Neural progenitor cell (in vitro differentiated cells): ENCODE data around the gene PIGM. TPM values are rescaled to one million over a fixed set of nuclear protein-coding genes. Genes with fewer than 3 reads are reported as not detected.

ENCODE experiments used
- DNase-seq: peaks from one replicate; pipeline ENCODE4 v3.0.0-alpha.2; 2016; ENCODE audit warnings: low spot score
- H2AFZ ChIP-seq: fragments of 200-600 bp; sonication (generic); replicated peaks from 2 replicates; pipeline ENCODE4 v1.6.1; 2016; ENCODE audit warnings: antibody characterized with exemption
- H3F3A ChIP-seq: fragments of 200-600 bp; sonication (generic); 2 replicates; pipeline ENCODE4 v1.6.1; 2016; ENCODE audit warnings: antibody characterized with exemption, low read depth
- H3K27ac ChIP-seq: fragments of 200-600 bp; sonication (generic); 2 replicates; pipeline ENCODE4 v1.5.1; 2016; ENCODE audit warnings: mild to moderate bottlenecking
- H3K27me3 ChIP-seq: fragments of 200-600 bp; sonication (generic); 2 replicates; pipeline ENCODE4 v1.6.1; 2016; ENCODE audit warnings: mild to moderate bottlenecking, moderate library complexity
- H3K36me3 ChIP-seq: fragments of 200-600 bp; sonication (generic); 2 replicates; pipeline ENCODE4 v1.5.1; 2016
- H3K4me1 ChIP-seq: fragments of 200-600 bp; sonication (generic); 2 replicates; pipeline ENCODE4 v1.6.1; 2016; ENCODE audit warnings: mixed run types
- H3K4me2 ChIP-seq: fragments of 200-600 bp; sonication (generic); 2 replicates; pipeline ENCODE4 v1.6.1; 2016
- H3K4me3 ChIP-seq: fragments of 200-600 bp; sonication (generic); 2 replicates; pipeline ENCODE4 v1.5.1; 2016
- H3K79me2 ChIP-seq: fragments of 200-600 bp; sonication (generic); 2 replicates; pipeline ENCODE4 v1.6.1; 2016; ENCODE audit warnings: low read depth
- H3K9ac ChIP-seq: fragments of 200-600 bp; sonication (generic); 2 replicates; pipeline ENCODE4 v1.6.1; 2016
- H3K9me3 ChIP-seq: fragments of 200-600 bp; sonication (generic); 2 replicates; pipeline ENCODE4 v1.5.1; 2016; ENCODE audit warnings: low read depth
- H4K20me1 ChIP-seq: fragments of 200-600 bp; sonication (generic); 2 replicates; pipeline ENCODE4 v1.6.1; 2016; ENCODE audit warnings: low read depth
- H3K27ac Mint-ChIP-seq: 3 replicates; pipeline ENCODE4 v1.8.0; 2021; ENCODE audit warnings: mixed read lengths
- H3K27me3 Mint-ChIP-seq: 2 replicates; pipeline ENCODE4 v1.8.0; 2022; ENCODE audit warnings: low read depth, mild to moderate bottlenecking, inconsistent platforms, moderate library complexity, mixed read lengths; ENCODE audit not compliant: insufficient read depth
- H3K36me3 Mint-ChIP-seq: 3 replicates; pipeline ENCODE4 v1.8.0; 2021; ENCODE audit warnings: mixed read lengths
- H3K4me1 Mint-ChIP-seq: 3 replicates; pipeline ENCODE4 v1.8.0; 2021; ENCODE audit warnings: mixed read lengths
- H3K4me3 Mint-ChIP-seq: 3 replicates; pipeline ENCODE4 v1.8.0; 2021; ENCODE audit warnings: mild to moderate bottlenecking, moderate library complexity, mixed read lengths
- H3K9me3 Mint-ChIP-seq: 3 replicates; pipeline ENCODE4 v1.8.0; 2020; ENCODE audit warnings: mixed read lengths
- EZH2 ChIP-seq: fragments of 200-600 bp; sonication (generic); IDR thresholded peaks from 2 replicates; pipeline ENCODE4 v1.6.1; 2017; ENCODE audit warnings: antibody characterized with exemption, mild to moderate bottlenecking, moderate library complexity
- EZH2phosphoT487 ChIP-seq: fragments of 200-600 bp; sonication (generic); IDR thresholded peaks from 2 replicates; pipeline ENCODE4 v1.6.1; 2017; ENCODE audit warnings: antibody characterized with exemption
- total RNA-seq: library from RNA; depleted of rRNA; stranded (reverse); fragments of >200 nt; gene quantifications from 2 replicates; pipeline ENCODE4 v1.2.3, GENCODE V29; 2015; ENCODE audit warnings: low replicate concordance
- TF ChIP-seq, protein P1 (sequence below): fragments of 200-600 bp; sonication (generic); IDR thresholded peaks from 2 replicates; pipeline ENCODE4 v1.5.1; 2017; ENCODE audit warnings: antibody characterized with exemption, mild to moderate bottlenecking

Gene PIGM
- total RNA-seq, 1 donor from 2014 or later, result 7.1 TPM

GRCh38 chr1:160020196-160020595 is 11.6 kb downstream of the PIGM start:
- Histone ChIP-seq H3K27ac (no peak overlapping the region), H3K4me2 (no peak overlapping the region), H3K9me3 (no peaks in the 10 kb centered on the region), H3K27me3 (no peaks in the 10 kb centered on the region), H3K4me1 (no peaks in the 10 kb centered on the region), H3F3A (no peaks in the 10 kb centered on the region), H3K9ac (no peak overlapping the region), H4K20me1 (no peaks in the 10 kb centered on the region), H3K4me3 (no peak overlapping the region), H3K36me3 (no peaks in the 10 kb centered on the region), H2AFZ (no peak overlapping the region), H3K79me2 (no peaks in the 10 kb centered on the region)
- H3K4me3 Mint-ChIP-seq, result no peak overlapping the region
- TF ChIP-seq, protein P1, sequence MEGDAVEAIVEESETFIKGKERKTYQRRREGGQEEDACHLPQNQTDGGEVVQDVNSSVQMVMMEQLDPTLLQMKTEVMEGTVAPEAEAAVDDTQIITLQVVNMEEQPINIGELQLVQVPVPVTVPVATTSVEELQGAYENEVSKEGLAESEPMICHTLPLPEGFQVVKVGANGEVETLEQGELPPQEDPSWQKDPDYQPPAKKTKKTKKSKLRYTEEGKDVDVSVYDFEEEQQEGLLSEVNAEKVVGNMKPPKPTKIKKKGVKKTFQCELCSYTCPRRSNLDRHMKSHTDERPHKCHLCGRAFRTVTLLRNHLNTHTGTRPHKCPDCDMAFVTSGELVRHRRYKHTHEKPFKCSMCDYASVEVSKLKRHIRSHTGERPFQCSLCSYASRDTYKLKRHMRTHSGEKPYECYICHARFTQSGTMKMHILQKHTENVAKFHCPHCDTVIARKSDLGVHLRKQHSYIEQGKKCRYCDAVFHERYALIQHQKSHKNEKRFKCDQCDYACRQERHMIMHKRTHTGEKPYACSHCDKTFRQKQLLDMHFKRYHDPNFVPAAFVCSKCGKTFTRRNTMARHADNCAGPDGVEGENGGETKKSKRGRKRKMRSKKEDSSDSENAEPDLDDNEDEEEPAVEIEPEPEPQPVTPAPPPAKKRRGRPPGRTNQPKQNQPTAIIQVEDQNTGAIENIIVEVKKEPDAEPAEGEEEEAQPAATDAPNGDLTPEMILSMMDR, result no peak
- H3K27ac Mint-ChIP-seq, result no peak overlapping the region
- no peaks in the 10 kb centered on the region for H3K9me3 Mint-ChIP-seq
- DNase-seq, result no peak
- H3K36me3 Mint-ChIP-seq, result no peaks in the 10 kb centered on the region
- H3K27me3 Mint-ChIP-seq, result peaks cover 3% of the 10 kb centered on the region
- H3K4me1 Mint-ChIP-seq, result peaks cover 20% of the 10 kb centered on the region

DNA sequence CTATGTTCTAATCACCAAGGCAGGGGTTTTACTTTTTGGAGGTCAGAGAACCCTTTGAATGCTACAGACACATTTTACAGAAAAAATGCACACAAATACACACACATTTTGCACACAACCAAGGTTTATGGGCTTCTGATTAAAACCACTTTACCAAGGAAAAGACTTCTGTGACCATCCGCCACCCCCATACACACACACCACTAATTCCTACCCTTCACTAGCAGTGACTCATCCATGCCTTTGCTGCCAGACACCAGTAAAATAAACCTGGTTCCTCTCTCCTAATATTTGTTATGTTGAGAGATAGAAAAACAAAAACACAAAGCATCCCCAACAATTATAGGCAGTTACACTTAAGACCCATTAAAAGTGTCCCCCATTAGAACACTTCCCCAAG is 12.9 kb downstream of the PIGM start:
- TF ChIP-seq EZH2phosphoT487, result no peak
- TF ChIP-seq EZH2, result no peak
- TF ChIP-seq, protein P1, result no peak
- peaks cover 13% of the 10 kb centered on the region for H3K4me1 Mint-ChIP-seq
- Histone ChIP-seq H2AFZ (no peak overlapping the region), H3K27ac (no peak overlapping the region), H3K79me2 (no peaks in the 10 kb centered on the region), H3K4me2 (no peak overlapping the region), H3K4me1 (no peaks in the 10 kb centered on the region), H3F3A (no peaks in the 10 kb centered on the region), H3K4me3 (no peak overlapping the region), H4K20me1 (no peaks in the 10 kb centered on the region), H3K36me3 (no peaks in the 10 kb centered on the region), H3K9ac (no peak overlapping the region), H3K9me3 (no peaks in the 10 kb centered on the region), H3K27me3 (no peaks in the 10 kb centered on the region)
- no peaks in the 10 kb centered on the region for H3K9me3 Mint-ChIP-seq
- no peak overlapping the region for H3K4me3 Mint-ChIP-seq
- DNase-seq, result no peak
- peaks cover 3% of the 10 kb centered on the region for H3K27me3 Mint-ChIP-seq
- no peaks in the 10 kb centered on the region for H3K36me3 Mint-ChIP-seq
- H3K27ac Mint-ChIP-seq, result no peak overlapping the region

DNA sequence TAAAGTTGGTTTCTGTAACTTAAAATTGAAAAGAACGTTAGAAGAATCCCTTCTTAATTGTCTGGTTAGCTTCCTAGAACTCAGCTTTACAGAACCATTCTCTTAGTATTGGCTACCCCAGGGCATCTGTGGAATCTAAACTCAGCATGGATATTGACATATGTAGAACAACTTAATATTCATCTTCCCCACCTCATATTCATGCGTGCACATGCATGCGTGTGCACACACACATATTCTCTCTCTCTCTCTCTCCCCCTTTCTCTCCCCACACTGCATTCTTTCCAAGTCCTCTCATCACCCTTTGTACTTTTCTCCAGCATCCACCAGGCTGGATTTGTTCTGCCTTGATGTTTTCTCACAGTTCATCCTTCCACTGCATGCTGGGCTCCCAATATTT is 13.4 kb downstream of the PIGM start:
- Histone ChIP-seq H3K27me3 (peaks cover 4% of the 10 kb centered on the region), H3K4me2 (no peak overlapping the region), H3F3A (no peaks in the 10 kb centered on the region), H3K27ac (no peak overlapping the region), H3K4me3 (no peak overlapping the region), H3K79me2 (no peaks in the 10 kb centered on the region), H3K9ac (no peak overlapping the region), H3K4me1 (no peaks in the 10 kb centered on the region), H4K20me1 (no peaks in the 10 kb centered on the region), H3K9me3 (no peaks in the 10 kb centered on the region), H2AFZ (no peak overlapping the region), H3K36me3 (no peaks in the 10 kb centered on the region)
- no peak overlapping the region for H3K4me3 Mint-ChIP-seq
- no peak overlapping the region for H3K27ac Mint-ChIP-seq
- H3K9me3 Mint-ChIP-seq, result no peaks in the 10 kb centered on the region
- DNase-seq, result no peak
- no peaks in the 10 kb centered on the region for H3K36me3 Mint-ChIP-seq
- TF ChIP-seq EZH2, result no peak
- TF ChIP-seq, protein P1, result no peak
- no peak for TF ChIP-seq EZH2phosphoT487
- H3K4me1 Mint-ChIP-seq, result peaks cover 7% of the 10 kb centered on the region
- peaks cover 3% of the 10 kb centered on the region for H3K27me3 Mint-ChIP-seq

GRCh38 chr1:160017592-160017991 is 14.2 kb downstream of the PIGM start:
- no peak overlapping the region for H3K4me3 ChIP-seq
- H3K27me3 ChIP-seq, result peaks cover 12% of the 10 kb centered on the region
- no peaks in the 10 kb centered on the region for H3K9me3 ChIP-seq
- no peak overlapping the region for H3K4me3 Mint-ChIP-seq
- H4K20me1 ChIP-seq, result no peaks in the 10 kb centered on the region
- no peak overlapping the region for H2AFZ ChIP-seq
- no peak overlapping the region for H3K9ac ChIP-seq
- H3K27ac Mint-ChIP-seq, result no peak overlapping the region
- H3K4me2 ChIP-seq, result no peak overlapping the region
- no peaks in the 10 kb centered on the region for H3F3A ChIP-seq
- H3K36me3 ChIP-seq, result no peaks in the 10 kb centered on the region
- no peak for TF ChIP-seq EZH2phosphoT487
- H3K4me1 Mint-ChIP-seq, result peaks cover 5% of the 10 kb centered on the region
- H3K27me3 Mint-ChIP-seq, result peaks cover 3% of the 10 kb centered on the region
- H3K9me3 Mint-ChIP-seq, result no peaks in the 10 kb centered on the region
- no peak for DNase-seq
- H3K36me3 Mint-ChIP-seq, result no peaks in the 10 kb centered on the region
- H3K79me2 ChIP-seq, result no peaks in the 10 kb centered on the region
- H3K4me1 ChIP-seq, result no peaks in the 10 kb centered on the region
- no peak overlapping the region for H3K27ac ChIP-seq
